DMS153 (cell line): ENCODE measurements around the gene EPSTI1.

Experiments used
- DNase-seq: peaks from one replicate; lab custom pipeline; 2025; lab: John Stamatoyannopoulos, UW

Gene EPSTI1

DNA sequence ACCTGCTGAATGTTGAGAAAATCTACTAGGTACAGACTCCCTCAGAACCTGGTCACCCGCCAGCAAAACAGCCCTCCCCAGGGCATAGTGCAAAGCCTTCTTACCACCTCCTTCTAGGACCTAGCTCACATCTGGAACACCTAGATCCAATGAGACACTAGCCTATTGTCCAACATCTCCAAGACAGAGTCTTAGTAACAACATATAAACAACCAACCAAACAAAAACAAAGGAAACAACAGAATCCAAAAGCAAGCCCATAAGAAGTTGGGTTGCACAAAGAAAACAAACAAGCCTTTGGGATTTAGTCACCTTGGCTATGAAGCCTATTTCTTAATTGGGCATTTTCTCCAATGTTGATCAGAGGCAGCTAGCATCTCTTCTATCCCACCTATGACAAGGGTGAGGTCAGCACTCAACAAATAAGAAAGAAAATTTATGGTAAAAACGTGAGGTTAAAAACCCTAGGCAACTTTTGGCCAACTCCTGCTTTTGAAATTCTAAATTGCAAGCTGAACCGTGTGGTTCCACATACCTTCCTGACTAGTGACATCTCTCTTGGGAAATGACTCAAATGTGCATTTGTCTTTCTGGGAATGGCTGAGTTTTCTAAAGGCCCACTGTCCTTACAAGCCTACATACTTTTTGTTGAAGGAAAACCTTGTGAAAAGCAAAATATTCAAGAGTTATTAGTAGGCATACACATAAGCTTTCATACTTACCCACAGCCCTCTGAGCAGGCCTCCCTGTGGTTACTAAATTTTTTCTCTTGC lies 144.0 kb downstream of the EPSTI1 start:
- DNase-seq, result no peak

- DNase-seq, result no peak
These were observed 154.9 kb downstream of the EPSTI1 start for GRCh38 chr13:42836930-42837690.
